Bronchial epithelial cell (primary cell): ENCODE results near the gene LRRC9. TPM values are rescaled to one million over a fixed set of nuclear protein-coding genes. Genes with fewer than 3 reads are reported as not detected.

Experiments used
- DNase-seq: peaks from one replicate; pipeline ENCODE4 v3.0.0-alpha.2; 2010; ENCODE audit warnings: low read depth
- FAIRE-seq: peaks from 2 replicates; lab custom pipeline; 2011; peaks lifted over from hg19 to GRCh38; lab: Jason Lieb, UNC
- H3K27me3 ChIP-seq: 2 replicates; pipeline ENCODE4 v1.5.1; 2011; ENCODE audit warnings: low read length; ENCODE audit not compliant: control insufficient read depth, insufficient read depth
- H3K36me3 ChIP-seq: 2 replicates; pipeline ENCODE4 v1.5.1; 2011; ENCODE audit warnings: low read length; ENCODE audit not compliant: control insufficient read depth, insufficient read depth
- H3K4me3 ChIP-seq: 2 replicates; pipeline ENCODE4 v1.5.1; 2011; ENCODE audit warnings: mild to moderate bottlenecking, low read depth, low read length, control low read depth
- CTCF ChIP-seq: IDR thresholded peaks from 2 replicates; pipeline ENCODE4 v1.5.1; 2011; ENCODE audit warnings: mild to moderate bottlenecking, moderate library complexity, low read length, control low read depth, inconsistent platforms; ENCODE audit not compliant: insufficient read depth, severe bottlenecking
- total RNA-seq: library from RNA; depleted of rRNA; stranded (reverse); fragments of >200 nt; gene quantifications from 2 replicates; pipeline ENCODE4 v1.2.1, GENCODE V29; 2014

The LRRC9 gene
- total RNA-seq, 1 donor from 2014 or later, result not detected

DNA sequence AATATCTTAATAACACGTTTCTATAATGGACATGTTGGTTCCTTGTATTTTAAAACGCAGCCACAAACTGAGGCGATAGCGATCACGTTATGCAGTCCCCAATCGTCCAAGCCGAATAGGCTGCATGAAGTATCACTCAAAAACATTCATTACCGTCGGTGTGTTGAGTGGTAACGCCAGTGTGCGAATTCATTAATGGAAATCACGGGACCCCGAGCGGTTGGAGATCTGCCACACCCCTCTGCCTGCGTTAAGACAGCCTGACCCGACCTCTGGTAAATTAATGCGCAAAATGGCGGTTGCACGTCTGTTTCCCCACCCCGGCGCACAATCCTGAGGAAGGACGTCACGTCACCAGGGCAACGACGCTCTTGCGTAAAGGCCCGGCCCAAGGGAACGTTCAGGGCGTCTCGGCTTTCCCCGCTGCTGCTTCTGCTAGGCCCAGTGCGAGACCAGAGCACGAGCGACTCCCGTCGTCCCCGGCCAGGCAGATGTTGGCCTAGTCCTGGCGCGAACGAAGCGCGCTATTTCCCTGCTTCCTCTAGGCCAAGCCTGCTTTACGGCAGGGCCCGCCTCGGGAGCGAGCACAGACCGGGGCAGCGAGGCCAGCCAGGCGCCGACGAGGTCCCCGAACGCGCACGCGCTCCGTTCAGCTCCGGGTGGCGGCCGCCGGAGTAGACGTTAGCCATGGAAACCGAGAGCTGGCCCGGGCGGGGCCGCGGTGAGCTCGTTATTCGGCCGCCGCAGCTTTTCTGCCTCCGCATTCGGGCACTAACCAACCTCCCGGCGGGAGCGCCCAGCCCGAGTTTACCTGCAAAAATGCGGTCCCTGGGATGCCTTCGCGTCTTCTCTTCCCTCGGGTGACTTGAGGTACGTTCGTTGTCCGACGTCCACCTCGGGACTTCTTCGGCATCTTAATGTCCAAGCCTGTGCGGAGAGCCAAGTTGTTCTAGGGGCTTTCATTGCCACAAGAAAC lies 171.9 kb downstream of the LRRC9 start, which contains the start of gene PCNX4:
TSS of gene PCNX4 (plus strand) at position 374 of the 976 bp plus-strand sequence. CDS start 15,716 bp downstream, outside the sequence.
- TF ChIP-seq CTCF, result no peak
- H3K4me3 ChIP-seq, result peak within 1 kb of the TSS; percentile 66
- H3K27me3 ChIP-seq, result no peaks in the 10 kb centered on the region
- H3K36me3 ChIP-seq, result no peaks in the 10 kb centered on the region
- FAIRE-seq (no peak), DNase-seq (peak; percentile 94)

- FAIRE-seq (no peak), DNase-seq (peak; percentile 24)
- Histone ChIP-seq H3K27me3 (no peaks in the 10 kb centered on the region), H3K36me3 (no peaks in the 10 kb centered on the region), H3K4me3 (peak overlapping the region; percentile 66)
- TF ChIP-seq CTCF, result no peak
These were observed 172.6 kb downstream of the LRRC9 start for GRCh38 chr14:60092526-60092920.

DNA sequence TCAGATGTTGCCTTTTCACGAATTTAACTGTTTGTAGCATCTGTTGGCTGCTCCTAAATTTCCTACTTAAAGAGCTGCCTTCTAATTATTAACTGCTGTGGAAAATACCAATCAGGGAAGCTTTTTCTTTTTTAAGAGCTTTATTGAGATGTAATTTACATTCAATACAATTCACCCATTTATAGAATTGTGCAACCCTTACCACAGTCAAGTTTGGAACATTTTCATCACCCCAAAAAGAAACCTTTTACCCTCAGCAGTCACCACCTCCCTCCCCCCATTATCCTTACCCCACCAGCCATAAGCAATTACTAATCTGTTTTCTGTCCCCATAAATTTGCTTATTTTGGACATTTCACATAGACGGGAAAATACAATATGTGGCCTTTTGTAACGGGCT lies 173.1 kb downstream of the LRRC9 start:
- FAIRE-seq (no peak), DNase-seq (no peak)
- Histone ChIP-seq H3K27me3 (no peaks in the 10 kb centered on the region), H3K4me3 (peak overlapping the region; percentile 66), H3K36me3 (no peaks in the 10 kb centered on the region)
- no peak for TF ChIP-seq CTCF

GRCh38 chr14:60093606-60094005 lies 173.7 kb downstream of the LRRC9 start:
- DNase-seq, result peak; percentile 5
- no peaks in the 10 kb centered on the region for H3K27me3 ChIP-seq
- peak overlapping the region; percentile 66 for H3K4me3 ChIP-seq
- no peak for FAIRE-seq
- no peak for TF ChIP-seq CTCF
- H3K36me3 ChIP-seq, result no peaks in the 10 kb centered on the region

DNA sequence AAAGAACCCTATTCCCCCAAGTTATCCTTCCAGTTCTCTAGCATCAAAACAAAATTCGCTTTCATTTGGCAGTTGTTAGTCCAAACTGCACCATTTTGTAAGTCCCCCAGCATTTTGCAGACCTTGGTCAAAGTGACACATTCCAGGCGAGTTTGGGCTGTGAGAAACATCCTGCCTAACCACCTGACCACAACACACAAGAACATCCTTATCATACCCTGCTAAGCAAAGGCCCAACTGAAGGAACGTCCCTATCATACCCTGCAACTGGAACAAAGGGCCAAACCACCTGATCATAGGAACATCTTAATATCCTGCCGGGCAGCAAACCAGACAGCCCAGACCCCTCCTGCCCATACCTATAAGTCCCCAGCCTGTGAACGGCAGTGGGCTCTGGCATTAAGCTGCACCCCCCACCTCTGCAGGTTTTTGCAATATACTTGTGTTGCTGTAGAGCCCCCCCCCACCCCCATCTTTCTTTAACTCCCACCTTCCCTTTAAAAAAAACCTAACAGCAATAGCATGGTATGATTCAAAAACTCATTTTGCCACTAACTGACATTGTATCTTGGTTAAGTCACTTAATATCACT lies 174.5 kb downstream of the LRRC9 start:
- no peak overlapping the region for H3K4me3 ChIP-seq
- DNase-seq (peak; percentile 29), FAIRE-seq (no peak)
- H3K36me3 ChIP-seq, result no peaks in the 10 kb centered on the region
- no peak for TF ChIP-seq CTCF
- H3K27me3 ChIP-seq, result no peaks in the 10 kb centered on the region
